Measurements from ENCODE around the gene TOP3A. TPM values are rescaled to one million over a fixed set of nuclear protein-coding genes. Genes with fewer than 3 reads are reported as not detected.
A peak's percentile ranks its signal among the peaks of the same experiment; 100 is the strongest.

TOP3A gene
- total and polyA plus RNA-seq, 5 donors from 2014 or later: 17.0 to 50.4 (median 19.5) TPM

GRCh38 chr17:18250259-18250658 is 64.5 kb downstream of the TOP3A start:
- Mint-ChIP-seq H3K36me3 (peaks cover 11% of the 10 kb centered on the region), H3K27me3 (no peaks in the 10 kb centered on the region), H3K9me3 (no peaks in the 10 kb centered on the region), H3K27ac (peak overlapping the region in 1 of 3 donors; percentile 55), H3K4me3 (peak overlapping the region in 1 of 4 donors; percentile 12), H3K4me1 (peaks cover 0 to 4% (median 2%) of the 10 kb centered on the region in 4 donors)
- Histone ChIP-seq H3K36me3 (ENCODE audit: control insufficient read depth, insufficient read depth, low read length) (peaks cover 86% of the 10 kb centered on the region), H3K27me3 (ENCODE audit: control insufficient read depth, insufficient read depth, low read length) (no peaks in the 10 kb centered on the region), H3K9me3 (ENCODE audit: control insufficient read depth in 2 of 2, low read length in 2 of 2) (no peaks in the 10 kb centered on the region), H3K4me3 (ENCODE audit: low read depth, low read length) (no peak overlapping the region), H3K4me1 (ENCODE audit: control insufficient read depth, insufficient read depth, low read length, poor library complexity, severe bottlenecking) (no peaks in the 10 kb centered on the region), H3K27ac (ENCODE audit: insufficient read depth, low read length, poor library complexity, severe bottlenecking) (no peak overlapping the region)
- DNase-seq (no peak), ATAC-seq (ENCODE audit: low read depth in 2 of 2) (no peak)

GRCh38 chr17:18248811-18249210 is 66.0 kb downstream of the TOP3A start:
- H3K9me3 ChIP-seq (ENCODE audit: control insufficient read depth in 2 of 2, low read length in 2 of 2): no peaks in the 10 kb centered on the region
- H3K4me1 ChIP-seq (ENCODE audit: control insufficient read depth, insufficient read depth, low read length, poor library complexity, severe bottlenecking): no peaks in the 10 kb centered on the region
- DNase-seq (no peak), ATAC-seq (ENCODE audit: low read depth in 2 of 2) (no peak)
- H3K4me3 ChIP-seq (ENCODE audit: low read depth, low read length): no peak overlapping the region
- Mint-ChIP-seq H3K4me1 (peaks cover 0 to 4% (median 2%) of the 10 kb centered on the region in 4 donors), H3K27me3 (no peaks in the 10 kb centered on the region), H3K27ac (peak overlapping the region in 1 of 3 donors; percentile 30), H3K4me3 (no peak overlapping the region), H3K36me3 (peaks cover 12% of the 10 kb centered on the region), H3K9me3 (no peaks in the 10 kb centered on the region)
- H3K36me3 ChIP-seq (ENCODE audit: control insufficient read depth, insufficient read depth, low read length): peaks cover 78% of the 10 kb centered on the region
- H3K27ac ChIP-seq (ENCODE audit: insufficient read depth, low read length, poor library complexity, severe bottlenecking): no peak overlapping the region
- no peaks in the 10 kb centered on the region for H3K27me3 ChIP-seq (ENCODE audit: control insufficient read depth, insufficient read depth, low read length)

- ATAC-seq (ENCODE audit: low read depth in 2 of 2) (peak; percentile 59), DNase-seq (peak; percentile 52 to 74 (median 71))
- Histone ChIP-seq H3K4me1 (ENCODE audit: control insufficient read depth, insufficient read depth, low read length, poor library complexity, severe bottlenecking) (no peaks in the 10 kb centered on the region), H3K4me3 (ENCODE audit: low read depth, low read length) (no peak overlapping the region), H3K27me3 (ENCODE audit: control insufficient read depth, insufficient read depth, low read length) (no peaks in the 10 kb centered on the region), H3K27ac (ENCODE audit: insufficient read depth, low read length, poor library complexity, severe bottlenecking) (no peak overlapping the region), H3K9me3 (ENCODE audit: control insufficient read depth in 2 of 2, low read length in 2 of 2) (no peaks in the 10 kb centered on the region), H3K36me3 (ENCODE audit: control insufficient read depth, insufficient read depth, low read length) (peaks cover 73% of the 10 kb centered on the region)
- Mint-ChIP-seq H3K27me3 (no peaks in the 10 kb centered on the region), H3K27ac (peak overlapping the region in 2 of 3 donors; percentile 30 to 42), H3K4me1 (peaks cover 0 to 4% (median 2%) of the 10 kb centered on the region in 4 donors), H3K9me3 (no peaks in the 10 kb centered on the region), H3K36me3 (peaks cover 12% of the 10 kb centered on the region), H3K4me3 (no peak overlapping the region)
Measured at GRCh38 chr17:18248300-18248731, 66.5 kb downstream of the TOP3A start.

- Mint-ChIP-seq H3K27me3 (no peaks in the 10 kb centered on the region), H3K9me3 (no peaks in the 10 kb centered on the region), H3K4me1 (peaks cover 0 to 4% (median 2%) of the 10 kb centered on the region in 4 donors), H3K27ac (no peak overlapping the region), H3K36me3 (peaks cover 12% of the 10 kb centered on the region), H3K4me3 (no peak overlapping the region)
- Histone ChIP-seq H3K27me3 (ENCODE audit: control insufficient read depth, insufficient read depth, low read length) (no peaks in the 10 kb centered on the region), H3K4me3 (ENCODE audit: low read depth, low read length) (no peak overlapping the region), H3K36me3 (ENCODE audit: control insufficient read depth, insufficient read depth, low read length) (peaks cover 68% of the 10 kb centered on the region), H3K27ac (ENCODE audit: insufficient read depth, low read length, poor library complexity, severe bottlenecking) (no peak overlapping the region), H3K4me1 (ENCODE audit: control insufficient read depth, insufficient read depth, low read length, poor library complexity, severe bottlenecking) (no peaks in the 10 kb centered on the region), H3K9me3 (ENCODE audit: control insufficient read depth in 2 of 2, low read length in 2 of 2) (no peaks in the 10 kb centered on the region)
- DNase-seq: no peak
- no peak for ATAC-seq (ENCODE audit: low read depth in 2 of 2)
Measured at GRCh38 chr17:18247613-18248001, 67.2 kb downstream of the TOP3A start.

GRCh38 chr17:18246880-18247612 is 67.7 kb downstream of the TOP3A start:
- ATAC-seq (ENCODE audit: low read depth in 2 of 2) (no peak), DNase-seq (peak in 1 of 3 donors; percentile 30)
- Mint-ChIP-seq H3K9me3 (no peaks in the 10 kb centered on the region), H3K27me3 (no peaks in the 10 kb centered on the region), H3K27ac (peak overlapping the region in 1 of 3 donors; percentile 42), H3K4me1 (peaks cover 0 to 4% (median 2%) of the 10 kb centered on the region in 4 donors), H3K36me3 (peaks cover 12% of the 10 kb centered on the region), H3K4me3 (no peak overlapping the region)
- H3K27me3 ChIP-seq (ENCODE audit: control insufficient read depth, insufficient read depth, low read length): no peaks in the 10 kb centered on the region
- H3K9me3 ChIP-seq (ENCODE audit: control insufficient read depth in 2 of 2, low read length in 2 of 2): no peaks in the 10 kb centered on the region
- no peak overlapping the region for H3K27ac ChIP-seq (ENCODE audit: insufficient read depth, low read length, poor library complexity, severe bottlenecking)
- H3K4me3 ChIP-seq (ENCODE audit: low read depth, low read length): no peak overlapping the region
- H3K36me3 ChIP-seq (ENCODE audit: control insufficient read depth, insufficient read depth, low read length): peaks cover 63% of the 10 kb centered on the region
- H3K4me1 ChIP-seq (ENCODE audit: control insufficient read depth, insufficient read depth, low read length, poor library complexity, severe bottlenecking): no peaks in the 10 kb centered on the region

- DNase-seq (no peak), ATAC-seq (ENCODE audit: low read depth in 2 of 2) (no peak)
- no peaks in the 10 kb centered on the region for H3K27me3 ChIP-seq (ENCODE audit: control insufficient read depth, insufficient read depth, low read length)
- Mint-ChIP-seq H3K27me3 (no peaks in the 10 kb centered on the region), H3K9me3 (no peaks in the 10 kb centered on the region), H3K27ac (no peak overlapping the region), H3K4me3 (no peak overlapping the region), H3K36me3 (peaks cover 12% of the 10 kb centered on the region), H3K4me1 (peaks cover 0 to 4% (median 2%) of the 10 kb centered on the region in 4 donors)
- H3K4me1 ChIP-seq (ENCODE audit: control insufficient read depth, insufficient read depth, low read length, poor library complexity, severe bottlenecking): no peaks in the 10 kb centered on the region
- peaks cover 55% of the 10 kb centered on the region for H3K36me3 ChIP-seq (ENCODE audit: control insufficient read depth, insufficient read depth, low read length)
- no peak overlapping the region for H3K4me3 ChIP-seq (ENCODE audit: low read depth, low read length)
- no peak overlapping the region for H3K27ac ChIP-seq (ENCODE audit: insufficient read depth, low read length, poor library complexity, severe bottlenecking)
- H3K9me3 ChIP-seq (ENCODE audit: control insufficient read depth in 2 of 2, low read length in 2 of 2): no peaks in the 10 kb centered on the region
Measured at GRCh38 chr17:18246109-18246725, 68.6 kb downstream of the TOP3A start.

- Mint-ChIP-seq H3K36me3 (peaks cover 9% of the 10 kb centered on the region), H3K9me3 (no peaks in the 10 kb centered on the region)
- H3K36me3 ChIP-seq (ENCODE audit: control insufficient read depth, insufficient read depth, low read length): peaks cover 45% of the 10 kb centered on the region
Measured at GRCh38 chr17:18245038-18245776, 69.6 kb downstream of the TOP3A start.

More at GRCh38 chr17:18245038-18245776, 69.6 kb downstream of the TOP3A start:
- Histone ChIP-seq H3K4me1 (ENCODE audit: control insufficient read depth, insufficient read depth, low read length, poor library complexity, severe bottlenecking) (no peaks in the 10 kb centered on the region), H3K27ac (ENCODE audit: insufficient read depth, low read length, poor library complexity, severe bottlenecking) (no peak overlapping the region), H3K4me3 (ENCODE audit: low read depth, low read length) (no peak overlapping the region), H3K27me3 (ENCODE audit: control insufficient read depth, insufficient read depth, low read length) (no peaks in the 10 kb centered on the region), H3K9me3 (ENCODE audit: control insufficient read depth in 2 of 2, low read length in 2 of 2) (no peaks in the 10 kb centered on the region)
- Mint-ChIP-seq H3K4me1 (peaks cover 0 to 4% (median 2%) of the 10 kb centered on the region in 4 donors), H3K27ac (peak overlapping the region in 1 of 3 donors; percentile 11), H3K4me3 (no peak overlapping the region), H3K27me3 (no peaks in the 10 kb centered on the region)
- DNase-seq: no peak
- no peak for ATAC-seq (ENCODE audit: low read depth in 2 of 2)

Data from CD4-positive, CD25-positive, alpha-beta regulatory T cell (primary cell).